ENCODE results near the gene SIGLEC5.

DNA sequence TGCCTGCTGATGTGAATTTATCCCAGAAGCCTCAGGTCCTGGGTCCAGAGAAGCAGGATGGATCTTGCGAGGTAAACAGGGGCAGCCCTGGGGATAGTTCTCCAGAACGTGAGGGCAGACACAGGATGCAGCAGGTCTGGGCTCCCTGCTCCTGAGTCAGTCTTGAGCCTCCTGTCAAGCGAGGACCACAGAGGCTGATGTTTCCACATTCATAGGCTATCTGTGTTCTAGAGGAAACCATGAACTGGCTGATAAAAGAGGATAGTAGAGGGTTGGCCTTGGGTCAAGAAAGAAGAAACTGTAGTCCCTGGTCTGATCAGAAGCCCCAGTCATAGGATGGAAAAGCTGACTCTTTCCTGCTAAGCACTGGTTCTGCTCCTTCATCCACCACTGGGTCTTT, 56.9 kb downstream of the SIGLEC5 start:
- TF ChIP-seq, protein P1, sequence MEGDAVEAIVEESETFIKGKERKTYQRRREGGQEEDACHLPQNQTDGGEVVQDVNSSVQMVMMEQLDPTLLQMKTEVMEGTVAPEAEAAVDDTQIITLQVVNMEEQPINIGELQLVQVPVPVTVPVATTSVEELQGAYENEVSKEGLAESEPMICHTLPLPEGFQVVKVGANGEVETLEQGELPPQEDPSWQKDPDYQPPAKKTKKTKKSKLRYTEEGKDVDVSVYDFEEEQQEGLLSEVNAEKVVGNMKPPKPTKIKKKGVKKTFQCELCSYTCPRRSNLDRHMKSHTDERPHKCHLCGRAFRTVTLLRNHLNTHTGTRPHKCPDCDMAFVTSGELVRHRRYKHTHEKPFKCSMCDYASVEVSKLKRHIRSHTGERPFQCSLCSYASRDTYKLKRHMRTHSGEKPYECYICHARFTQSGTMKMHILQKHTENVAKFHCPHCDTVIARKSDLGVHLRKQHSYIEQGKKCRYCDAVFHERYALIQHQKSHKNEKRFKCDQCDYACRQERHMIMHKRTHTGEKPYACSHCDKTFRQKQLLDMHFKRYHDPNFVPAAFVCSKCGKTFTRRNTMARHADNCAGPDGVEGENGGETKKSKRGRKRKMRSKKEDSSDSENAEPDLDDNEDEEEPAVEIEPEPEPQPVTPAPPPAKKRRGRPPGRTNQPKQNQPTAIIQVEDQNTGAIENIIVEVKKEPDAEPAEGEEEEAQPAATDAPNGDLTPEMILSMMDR (conservative IDR thresholded peaks at IDR 0.05; ENCODE audit: low read depth, low read length), result no peak
- TF ChIP-seq EZH2 (IDR thresholded peaks at IDR 0.05; ENCODE audit: borderline replicate concordance, low read depth, low read length, poor library complexity, severe bottlenecking), result no peak

Data from A673 (cell line).